Lower leg skin (tissue), 3 donors: ENCODE data around the gene C16orf92.

Experiments used
- POLR2A ChIP-seq, 2 donors: fragments of 450-650 bp; IDR thresholded peaks; one replicate each; pipeline ENCODE4 v1.6.1; 2016 to 2017; ENCODE audit warnings: antibody characterized with exemption in 2 of 2, mild to moderate bottlenecking in 1 of 2, moderate library complexity in 1 of 2
- TF ChIP-seq, protein P1 (sequence below), 3 donors: fragments of 450-650 bp; IDR thresholded peaks; one replicate each; pipeline ENCODE4 v1.5.1; 2016; ENCODE audit warnings: antibody characterized with exemption in 3 of 3, mild to moderate bottlenecking in 3 of 3, moderate library complexity in 2 of 3

- TF ChIP-seq, protein P1, sequence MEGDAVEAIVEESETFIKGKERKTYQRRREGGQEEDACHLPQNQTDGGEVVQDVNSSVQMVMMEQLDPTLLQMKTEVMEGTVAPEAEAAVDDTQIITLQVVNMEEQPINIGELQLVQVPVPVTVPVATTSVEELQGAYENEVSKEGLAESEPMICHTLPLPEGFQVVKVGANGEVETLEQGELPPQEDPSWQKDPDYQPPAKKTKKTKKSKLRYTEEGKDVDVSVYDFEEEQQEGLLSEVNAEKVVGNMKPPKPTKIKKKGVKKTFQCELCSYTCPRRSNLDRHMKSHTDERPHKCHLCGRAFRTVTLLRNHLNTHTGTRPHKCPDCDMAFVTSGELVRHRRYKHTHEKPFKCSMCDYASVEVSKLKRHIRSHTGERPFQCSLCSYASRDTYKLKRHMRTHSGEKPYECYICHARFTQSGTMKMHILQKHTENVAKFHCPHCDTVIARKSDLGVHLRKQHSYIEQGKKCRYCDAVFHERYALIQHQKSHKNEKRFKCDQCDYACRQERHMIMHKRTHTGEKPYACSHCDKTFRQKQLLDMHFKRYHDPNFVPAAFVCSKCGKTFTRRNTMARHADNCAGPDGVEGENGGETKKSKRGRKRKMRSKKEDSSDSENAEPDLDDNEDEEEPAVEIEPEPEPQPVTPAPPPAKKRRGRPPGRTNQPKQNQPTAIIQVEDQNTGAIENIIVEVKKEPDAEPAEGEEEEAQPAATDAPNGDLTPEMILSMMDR (IDR thresholded peaks at IDR 0.05), result no peak
- no peak for TF ChIP-seq POLR2A (IDR thresholded peaks at IDR 0.05)
Measured at GRCh38 chr16:30063278-30063892, 40.4 kb downstream of the C16orf92 start.
